ENCODE results near the gene XXYLT1. TPM values are rescaled to one million over a fixed set of nuclear protein-coding genes. Genes with fewer than 3 reads are reported as not detected.

XXYLT1 gene
- total RNA-seq, 1 experiment from 2014 or later = 27.2 TPM

DNA sequence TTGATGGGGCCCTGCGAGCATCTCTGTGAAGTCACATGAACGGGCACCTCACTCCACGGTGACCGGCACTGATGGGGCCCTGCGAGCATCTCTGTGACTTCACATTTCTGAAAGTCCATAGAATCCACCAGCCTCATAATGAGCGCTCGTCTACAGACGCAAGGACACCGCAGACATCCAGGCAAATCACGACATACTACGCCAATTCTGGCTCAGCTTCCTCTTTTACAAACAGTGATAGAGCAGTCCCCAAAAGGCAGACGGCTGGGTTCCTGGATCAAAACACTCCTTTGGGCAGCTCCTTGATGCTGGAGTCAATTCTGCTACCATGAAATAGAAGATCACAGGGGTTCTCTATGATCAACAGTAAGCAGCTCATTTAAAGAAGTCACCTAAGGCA lies 125.4 kb downstream of the XXYLT1 start:
- peaks cover under 1% of the 10 kb centered on the region; the same call in 1 of the 2 replicates for H3K9me3 ChIP-seq (replicated peaks)
- peaks cover 20% of the 10 kb centered on the region for H3K4me1 ChIP-seq (replicated peaks)
- H3K27ac ChIP-seq = no peak overlapping the region
- no peaks in the 10 kb centered on the region for H3K36me3 ChIP-seq
- no peak for DNase-seq (ENCODE audit: low read depth in 1 of 2, low spot score in 2 of 2)
- no peaks in the 10 kb centered on the region for H3K27me3 ChIP-seq (replicated peaks)
- H3K4me3 ChIP-seq = no peak overlapping the region

DNA sequence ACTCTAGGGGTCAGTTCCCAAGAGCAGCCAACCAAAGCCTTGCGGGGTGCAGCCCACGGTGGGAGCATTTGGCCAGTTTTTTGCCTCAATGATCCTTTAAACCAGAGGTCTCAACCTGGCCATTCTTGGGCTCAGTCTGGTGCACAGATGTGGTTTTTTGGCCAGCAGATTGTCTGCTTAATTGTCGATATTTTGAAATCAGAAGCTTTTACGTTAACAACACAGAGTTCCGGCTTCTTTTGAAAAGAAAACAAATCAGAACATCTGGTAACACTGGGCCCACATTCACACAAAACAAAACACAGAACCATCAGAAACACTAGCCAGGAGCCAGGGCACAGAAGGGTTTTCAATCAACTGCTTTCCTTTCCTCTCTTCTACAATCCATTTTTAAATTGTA lies 127.7 kb downstream of the XXYLT1 start:
- Histone ChIP-seq H3K27me3 (replicated peaks) (no peaks in the 10 kb centered on the region), H3K4me3 (no peak overlapping the region), H3K9me3 (replicated peaks) (peaks cover 4% of the 10 kb centered on the region; the same call in 1 of the 2 replicates), H3K36me3 (no peaks in the 10 kb centered on the region), H3K27ac (no peak overlapping the region), H3K4me1 (replicated peaks) (peaks cover 12% of the 10 kb centered on the region; the same call in 1 of the 2 replicates)
- DNase-seq (ENCODE audit: low read depth in 1 of 2, low spot score in 2 of 2) = no peak

DNA sequence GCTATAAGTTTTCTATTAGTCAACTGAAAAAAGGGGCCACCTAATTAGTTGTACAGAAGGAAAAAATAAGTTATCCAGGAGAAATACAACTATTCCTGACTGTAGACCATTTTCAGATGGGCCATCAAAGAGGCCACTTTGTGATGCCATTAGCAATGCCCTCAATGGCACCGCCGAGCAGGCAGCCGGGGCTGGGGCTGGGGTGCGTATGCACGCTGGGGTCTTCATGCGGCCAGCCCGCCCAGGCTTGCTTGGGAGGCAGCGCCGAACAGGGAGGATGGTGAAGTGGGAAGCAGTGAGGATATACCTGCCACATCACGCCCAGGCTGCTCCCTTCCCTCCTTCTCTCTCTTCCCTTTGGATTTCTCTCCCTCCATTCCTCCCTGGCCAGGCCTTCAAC lies 128.4 kb downstream of the XXYLT1 start:
- Histone ChIP-seq H3K4me1 (replicated peaks) (peaks cover 7% of the 10 kb centered on the region; the same call in 1 of the 2 replicates), H3K27me3 (replicated peaks) (no peaks in the 10 kb centered on the region), H3K4me3 (no peak overlapping the region), H3K27ac (no peak overlapping the region), H3K9me3 (replicated peaks) (peaks cover 4% of the 10 kb centered on the region; the same call in 1 of the 2 replicates), H3K36me3 (no peaks in the 10 kb centered on the region)
- DNase-seq (ENCODE audit: low read depth in 1 of 2, low spot score in 2 of 2) = no peak

DNA sequence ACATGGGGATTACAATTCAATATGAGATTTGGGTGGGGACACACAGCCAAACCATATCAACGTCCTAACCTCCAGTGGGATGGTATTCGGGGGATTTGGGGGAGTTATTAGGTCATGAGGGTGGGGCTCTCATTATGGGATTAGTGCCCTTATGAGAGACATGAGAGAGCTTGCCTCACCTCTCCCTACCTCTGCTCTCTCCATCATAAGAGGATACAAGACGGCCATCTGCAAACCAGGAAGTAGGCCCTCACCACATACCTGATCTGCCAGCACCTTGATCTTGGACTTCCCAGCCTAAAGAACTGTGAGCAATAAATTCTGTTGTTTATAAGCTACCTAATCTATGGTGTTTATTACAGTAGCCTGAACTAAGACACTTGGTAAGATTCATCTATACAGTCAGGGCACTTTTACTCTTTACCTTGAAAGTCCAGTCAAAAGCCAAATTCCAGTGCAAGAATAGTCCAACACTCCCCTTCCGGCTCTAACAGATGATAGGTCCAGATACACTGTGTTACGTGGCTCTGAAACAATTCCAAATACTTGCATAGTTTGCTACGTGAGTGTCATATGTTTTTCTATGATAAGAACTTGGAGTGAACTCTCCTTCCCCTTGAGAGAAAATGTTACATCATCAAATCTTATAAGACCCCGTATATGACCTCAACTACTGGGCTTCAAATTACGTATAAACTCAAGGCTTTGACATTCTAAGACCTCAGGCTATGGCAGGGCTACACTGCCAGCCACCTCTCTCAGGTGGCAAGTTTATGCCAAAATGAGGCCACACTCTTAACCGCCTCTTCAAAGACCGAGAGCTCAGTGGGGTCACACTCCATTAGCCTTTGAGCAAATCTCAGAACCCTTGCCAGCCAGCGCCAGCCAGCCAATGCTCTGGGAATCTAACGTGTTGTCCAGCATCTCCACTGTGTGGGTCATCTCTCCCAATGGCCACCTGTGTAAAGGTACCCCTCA lies 129.9 kb downstream of the XXYLT1 start:
- Histone ChIP-seq H3K27ac (no peak overlapping the region), H3K9me3 (replicated peaks) (peaks cover 4% of the 10 kb centered on the region; the same call in 1 of the 2 replicates), H3K36me3 (no peaks in the 10 kb centered on the region), H3K4me3 (no peak overlapping the region), H3K4me1 (replicated peaks) (no peaks in the 10 kb centered on the region), H3K27me3 (replicated peaks) (no peaks in the 10 kb centered on the region)
- DNase-seq (ENCODE audit: low read depth in 1 of 2, low spot score in 2 of 2) = no peak

DNA sequence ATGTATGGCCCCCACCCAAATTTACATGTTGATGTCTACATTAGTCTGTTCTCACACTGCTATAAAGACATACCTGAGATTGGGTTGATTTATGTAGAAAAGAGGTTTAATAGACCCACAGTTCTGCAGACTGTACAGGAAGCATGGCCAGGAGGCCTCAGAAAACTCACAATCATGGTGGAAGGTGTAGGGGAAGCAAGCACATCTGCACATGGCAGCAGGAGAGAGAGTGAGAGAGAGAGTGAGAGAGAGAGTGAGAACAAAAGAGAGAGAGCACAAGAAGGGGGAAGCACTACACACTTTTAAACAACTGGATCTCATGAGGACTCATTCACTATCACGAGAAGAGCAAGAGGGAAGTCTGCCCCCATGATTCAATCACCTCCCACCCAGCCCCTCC lies 130.5 kb downstream of the XXYLT1 start:
- Histone ChIP-seq H3K27ac (no peak overlapping the region), H3K36me3 (no peaks in the 10 kb centered on the region), H3K4me3 (no peak overlapping the region), H3K9me3 (replicated peaks) (peaks cover 4% of the 10 kb centered on the region; the same call in 1 of the 2 replicates), H3K27me3 (replicated peaks) (no peaks in the 10 kb centered on the region), H3K4me1 (replicated peaks) (no peaks in the 10 kb centered on the region)
- no peak for DNase-seq (ENCODE audit: low read depth in 1 of 2, low spot score in 2 of 2)

DNA sequence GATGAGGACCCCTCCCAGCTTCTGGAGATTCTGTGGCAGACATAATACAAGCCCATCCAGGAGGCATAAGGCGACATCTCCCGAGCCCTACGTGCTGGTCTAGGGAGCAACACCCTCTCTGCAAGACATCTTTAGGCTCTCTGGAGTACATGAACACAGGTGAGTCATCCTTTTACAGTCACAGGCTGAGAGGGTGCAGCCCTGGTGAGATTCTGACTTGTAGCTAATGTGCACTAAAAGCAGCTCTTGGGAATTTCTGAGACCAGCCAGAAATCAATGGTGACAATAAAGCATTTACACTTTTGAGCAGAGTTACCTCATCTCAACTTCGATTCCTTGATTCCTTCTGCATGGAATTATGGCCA lies 131.1 kb downstream of the XXYLT1 start:
- no peak for DNase-seq (ENCODE audit: low read depth in 1 of 2, low spot score in 2 of 2)
- peaks cover 4% of the 10 kb centered on the region; the same call in 1 of the 2 replicates for H3K9me3 ChIP-seq (replicated peaks)
- H3K4me3 ChIP-seq = no peak overlapping the region
- no peak overlapping the region for H3K27ac ChIP-seq
- no peaks in the 10 kb centered on the region for H3K36me3 ChIP-seq
- H3K27me3 ChIP-seq (replicated peaks) = no peaks in the 10 kb centered on the region
- no peaks in the 10 kb centered on the region for H3K4me1 ChIP-seq (replicated peaks)

DNA sequence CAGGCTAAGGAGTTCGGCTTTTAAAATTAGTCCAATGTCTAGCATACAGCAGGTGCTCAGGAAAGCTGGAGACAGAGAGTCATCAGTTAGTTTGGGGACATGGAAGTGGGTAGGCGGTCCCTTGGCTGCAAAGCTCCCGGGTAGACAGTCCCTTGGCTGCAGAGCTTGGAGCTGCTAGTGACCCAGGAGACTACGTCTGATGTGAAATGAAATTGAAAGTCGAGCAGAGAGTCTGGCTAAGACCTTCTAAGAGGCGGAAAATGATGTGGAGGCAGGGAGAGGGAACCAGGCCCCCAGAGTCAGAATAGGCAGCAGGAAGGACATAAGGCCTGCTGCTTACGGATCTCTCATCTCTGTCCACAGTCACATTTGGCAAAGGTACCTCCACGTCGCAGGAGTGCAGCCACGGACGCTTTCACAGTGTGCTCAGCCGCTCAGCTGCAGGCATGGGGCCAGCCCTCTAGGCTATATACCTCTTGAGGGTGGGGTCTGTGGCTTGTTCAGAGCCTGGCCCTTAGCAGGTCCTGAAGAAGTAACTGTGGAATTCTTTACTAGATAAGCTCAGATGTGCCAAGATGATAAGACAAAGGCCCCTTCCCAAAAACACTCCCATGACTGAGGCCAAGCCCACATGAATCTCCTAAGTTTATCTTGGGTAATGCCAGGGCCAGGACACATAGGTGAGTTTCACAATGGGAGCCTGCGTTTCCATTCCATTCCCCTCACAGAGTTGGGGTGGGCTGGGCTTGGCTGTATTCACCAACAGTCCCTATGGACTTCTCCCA lies 131.7 kb downstream of the XXYLT1 start:
- no peaks in the 10 kb centered on the region for H3K36me3 ChIP-seq
- H3K9me3 ChIP-seq (replicated peaks) = peaks cover 4% of the 10 kb centered on the region; the same call in 1 of the 2 replicates
- no peaks in the 10 kb centered on the region for H3K4me1 ChIP-seq (replicated peaks)
- H3K4me3 ChIP-seq = no peak overlapping the region
- no peaks in the 10 kb centered on the region for H3K27me3 ChIP-seq (replicated peaks)
- H3K27ac ChIP-seq = no peak overlapping the region
- DNase-seq (ENCODE audit: low read depth in 1 of 2, low spot score in 2 of 2) = no peak

DNA sequence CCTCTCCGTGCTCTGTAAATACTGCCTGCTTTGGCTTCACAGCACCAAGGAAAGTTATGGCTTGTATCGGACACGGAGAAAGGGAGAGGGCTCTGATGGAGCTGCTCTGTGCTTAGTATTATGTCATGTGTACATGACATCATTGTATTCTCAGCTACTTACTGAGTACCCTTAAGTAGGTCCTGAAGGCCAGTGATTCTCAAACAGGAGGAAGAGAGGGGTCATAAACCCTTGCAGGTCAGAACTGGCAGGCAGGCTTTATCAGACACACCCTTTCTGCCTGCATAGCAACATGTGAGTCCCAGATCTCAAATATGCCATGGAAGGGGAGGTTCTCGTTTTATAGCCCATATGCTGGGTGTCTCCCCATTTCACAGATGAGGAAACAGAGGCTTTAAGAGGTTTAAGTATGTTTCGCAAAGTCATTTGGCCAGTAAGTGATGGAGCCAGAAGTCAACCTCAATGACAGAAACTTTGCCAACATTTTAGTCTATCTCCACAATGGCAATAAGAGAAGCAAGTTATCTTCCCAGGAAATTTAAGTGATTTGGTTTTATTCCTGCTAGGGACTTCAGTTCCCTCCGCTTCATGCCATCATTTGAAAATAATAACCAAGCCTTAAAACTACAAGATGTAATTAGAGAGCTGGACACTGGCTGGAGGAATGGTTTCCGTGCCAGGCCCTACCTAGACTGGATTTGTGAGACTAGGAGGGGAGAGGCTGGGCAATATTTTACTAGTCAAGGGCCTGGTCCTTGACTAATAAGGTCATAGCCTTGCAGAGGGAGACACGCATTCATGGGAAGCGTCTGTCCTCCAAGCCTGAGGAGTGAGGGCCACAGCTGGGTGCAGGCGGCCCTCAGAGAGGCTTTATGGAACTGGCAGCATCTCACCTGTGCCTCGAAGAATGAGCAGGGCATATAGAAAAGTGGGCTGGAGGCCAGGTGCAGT lies 133.0 kb downstream of the XXYLT1 start:
- peaks cover 4% of the 10 kb centered on the region; the same call in 1 of the 2 replicates for H3K9me3 ChIP-seq (replicated peaks)
- H3K36me3 ChIP-seq = no peaks in the 10 kb centered on the region
- no peaks in the 10 kb centered on the region for H3K4me1 ChIP-seq (replicated peaks)
- H3K27ac ChIP-seq = no peak overlapping the region
- H3K4me3 ChIP-seq = no peak overlapping the region
- no peak for DNase-seq (ENCODE audit: low read depth in 1 of 2, low spot score in 2 of 2)
- H3K27me3 ChIP-seq (replicated peaks) = no peaks in the 10 kb centered on the region

DNA sequence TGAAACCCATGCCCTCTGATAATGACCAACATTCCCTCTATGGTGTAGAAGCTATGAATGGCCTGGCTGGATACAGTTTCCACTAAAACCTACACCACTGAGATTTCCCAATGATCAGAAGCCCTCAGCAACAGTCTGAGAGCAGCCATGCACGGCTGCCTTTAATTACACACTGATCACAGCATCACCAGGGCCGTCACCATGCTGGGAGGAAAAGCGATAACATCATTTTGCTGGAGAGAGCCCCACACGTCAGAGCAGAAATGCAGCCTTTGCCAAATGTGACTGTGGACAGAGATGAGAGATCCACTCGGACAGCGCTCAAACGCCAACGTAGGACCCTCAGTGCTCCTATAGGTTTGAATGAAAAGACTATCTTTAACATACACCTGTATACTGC lies 135.0 kb downstream of the XXYLT1 start:
- Histone ChIP-seq H3K27me3 (replicated peaks) (no peaks in the 10 kb centered on the region), H3K4me1 (replicated peaks) (no peaks in the 10 kb centered on the region), H3K36me3 (no peaks in the 10 kb centered on the region), H3K4me3 (no peak overlapping the region), H3K27ac (no peak overlapping the region), H3K9me3 (replicated peaks) (peaks cover 4% of the 10 kb centered on the region; the same call in 1 of the 2 replicates)
- DNase-seq (ENCODE audit: low read depth in 1 of 2, low spot score in 2 of 2) = no peak

DNA sequence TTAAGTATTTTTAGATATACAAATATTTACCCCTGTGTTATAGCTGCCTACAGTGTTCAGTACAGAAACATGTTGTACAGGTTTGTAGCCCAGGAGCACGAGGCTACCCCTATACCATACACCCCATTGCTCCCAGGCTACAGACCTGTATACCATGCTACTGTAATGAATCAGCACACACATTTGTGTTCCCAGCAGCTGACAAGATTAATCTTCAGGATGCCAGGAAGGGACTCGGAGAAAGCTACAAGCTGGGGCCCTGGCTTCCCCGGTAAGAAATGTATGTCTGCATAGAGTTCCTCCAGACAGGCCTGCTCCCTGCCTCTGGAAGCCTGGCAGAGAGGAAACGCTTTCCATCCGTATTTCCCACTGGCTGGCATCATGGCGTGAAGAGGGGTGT lies 136.5 kb downstream of the XXYLT1 start:
- Histone ChIP-seq H3K4me3 (no peak overlapping the region), H3K27ac (no peak overlapping the region)
- DNase-seq (ENCODE audit: low read depth in 1 of 2, low spot score in 2 of 2) = no peak

DNA sequence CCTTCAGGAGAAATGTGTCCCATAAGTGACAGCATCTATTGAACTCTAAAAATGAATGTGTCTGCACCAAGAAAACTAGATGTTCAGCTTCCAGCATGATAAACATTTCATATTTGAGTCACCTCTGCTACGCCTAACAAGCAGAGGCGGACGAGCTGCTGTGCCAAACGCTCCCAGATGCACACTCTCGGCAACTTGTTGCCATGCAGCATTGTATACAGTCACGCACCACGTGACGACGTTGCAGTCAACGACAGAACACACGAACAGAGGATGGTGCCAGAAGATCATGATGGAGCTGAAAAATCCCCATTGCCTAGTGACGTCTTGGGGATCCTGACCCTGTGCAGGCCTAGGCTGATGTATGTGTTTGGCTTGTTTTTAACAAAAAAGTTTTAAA lies 137.5 kb downstream of the XXYLT1 start:
- H3K4me3 ChIP-seq = no peak overlapping the region
- H3K4me1 ChIP-seq (replicated peaks) = no peaks in the 10 kb centered on the region
- no peak overlapping the region for H3K27ac ChIP-seq
- H3K27me3 ChIP-seq (replicated peaks) = no peaks in the 10 kb centered on the region
- no peaks in the 10 kb centered on the region for H3K36me3 ChIP-seq
- no peak for DNase-seq (ENCODE audit: low read depth in 1 of 2, low spot score in 2 of 2)
- H3K9me3 ChIP-seq (replicated peaks) = no peaks in the 10 kb centered on the region

More for the DNA sequence above, 136.5 kb downstream of the XXYLT1 start:
- no peaks in the 10 kb centered on the region for H3K27me3 ChIP-seq (replicated peaks)
- no peaks in the 10 kb centered on the region for H3K36me3 ChIP-seq
- H3K9me3 ChIP-seq (replicated peaks) = no peaks in the 10 kb centered on the region
- H3K4me1 ChIP-seq (replicated peaks) = no peaks in the 10 kb centered on the region

DNA sequence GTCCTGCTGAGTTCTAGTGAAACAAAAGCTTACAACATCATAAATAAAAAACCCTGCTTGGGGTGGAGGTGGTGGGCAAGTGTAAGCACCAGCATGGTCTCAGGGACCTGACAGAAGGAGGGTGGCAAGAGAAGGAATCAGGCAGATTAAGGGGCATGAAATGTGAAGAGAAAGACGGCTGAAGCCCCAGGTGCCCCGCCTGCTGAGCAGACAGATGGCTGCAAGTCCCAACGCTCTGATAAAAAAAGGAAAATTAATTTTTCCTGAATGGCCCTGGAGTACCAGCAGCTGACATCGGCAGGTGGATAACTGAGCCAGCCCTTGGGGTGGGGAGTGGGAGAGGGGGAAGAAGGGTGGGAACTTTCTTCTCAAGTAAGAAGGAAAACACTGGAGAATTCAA lies 137.9 kb downstream of the XXYLT1 start:
- Histone ChIP-seq H3K4me1 (replicated peaks) (no peaks in the 10 kb centered on the region), H3K27ac (no peak overlapping the region)
- no peak for DNase-seq (ENCODE audit: low read depth in 1 of 2, low spot score in 2 of 2)

DNA sequence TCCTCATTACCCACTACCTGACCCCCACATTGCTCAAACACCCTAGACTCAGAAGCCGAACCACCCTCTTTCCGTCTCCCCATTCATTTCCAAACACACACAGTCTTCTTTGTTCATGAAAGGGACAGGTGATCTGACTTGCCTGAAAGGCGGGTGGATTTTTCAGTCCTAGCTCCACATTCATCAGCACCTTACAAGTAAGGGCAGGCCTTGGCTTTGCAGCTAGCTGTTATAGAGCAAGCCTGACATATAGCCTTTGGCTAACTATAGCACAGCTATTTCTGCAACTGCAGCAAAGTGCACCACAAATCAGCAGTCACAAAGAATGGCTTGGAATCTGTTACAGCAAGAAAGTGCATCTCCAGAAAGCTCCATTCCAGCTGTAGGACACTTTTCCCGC lies 139.8 kb downstream of the XXYLT1 start:
- Histone ChIP-seq H3K27me3 (replicated peaks) (no peaks in the 10 kb centered on the region), H3K4me1 (replicated peaks) (no peaks in the 10 kb centered on the region), H3K4me3 (no peak overlapping the region), H3K27ac (no peak overlapping the region), H3K36me3 (no peaks in the 10 kb centered on the region), H3K9me3 (replicated peaks) (no peaks in the 10 kb centered on the region)
- DNase-seq (ENCODE audit: low read depth in 1 of 2, low spot score in 2 of 2) = no peak

More for the DNA sequence above, 137.9 kb downstream of the XXYLT1 start:
- no peaks in the 10 kb centered on the region for H3K36me3 ChIP-seq
- no peak overlapping the region for H3K4me3 ChIP-seq
- no peaks in the 10 kb centered on the region for H3K27me3 ChIP-seq (replicated peaks)
- no peaks in the 10 kb centered on the region for H3K9me3 ChIP-seq (replicated peaks)
